HG03558 (cell line): ENCODE measurements around the gene TRAF3IP3.

Experiments
- ATAC-seq: cut with Tn5 transposase; IDR thresholded peaks from one replicate; pipeline ENCODE4 v1.9.1; 2021; ENCODE audit warnings: moderate number of reproducible peaks; ENCODE audit not compliant: unreplicated experiment; ENCODE audit errors: extremely low read depth

TRAF3IP3 gene

GRCh38 chr1:209736490-209737117 is 19.2 kb upstream of the TRAF3IP3 start:
- no peak for ATAC-seq

GRCh38 chr1:209737118-209737505 is 18.7 kb upstream of the TRAF3IP3 start:
- ATAC-seq: no peak

GRCh38 chr1:209738270-209738669 is 17.6 kb upstream of the TRAF3IP3 start:
- ATAC-seq: no peak

- ATAC-seq: no peak
These were observed 14.7 kb upstream of the TRAF3IP3 start for GRCh38 chr1:209741193-209741592.

GRCh38 chr1:209741889-209742288 is 14.0 kb upstream of the TRAF3IP3 start:
- ATAC-seq: no peak

GRCh38 chr1:209742409-209743144 is 13.3 kb upstream of the TRAF3IP3 start:
- ATAC-seq: no peak

GRCh38 chr1:209743145-209743482 is 12.7 kb upstream of the TRAF3IP3 start:
- ATAC-seq: no peak

GRCh38 chr1:209746451-209747165 is 9.2 kb upstream of the TRAF3IP3 start:
- no peak for ATAC-seq

- peak; percentile 48 for ATAC-seq
These were observed 8.1 kb upstream of the TRAF3IP3 start for GRCh38 chr1:209747580-209748262.

GRCh38 chr1:209748620-209749019 is 7.2 kb upstream of the TRAF3IP3 start:
- ATAC-seq: no peak

- no peak for ATAC-seq
These were observed 6.6 kb upstream of the TRAF3IP3 start for GRCh38 chr1:209749205-209749604.

GRCh38 chr1:209749670-209750323 is 6.1 kb upstream of the TRAF3IP3 start:
- no peak for ATAC-seq

- peak; percentile 44 for ATAC-seq
These were observed 4.1 kb upstream of the TRAF3IP3 start for GRCh38 chr1:209751627-209752231.

- no peak for ATAC-seq
These were observed 3.0 kb upstream of the TRAF3IP3 start for GRCh38 chr1:209752890-209753289.

GRCh38 chr1:209755256-209755655 is 597 bp upstream of the TRAF3IP3 start:
- no peak for ATAC-seq

- no peak for ATAC-seq
These were observed 977 bp downstream of the TRAF3IP3 start for GRCh38 chr1:209756615-209757445.

GRCh38 chr1:209758400-209758799 is 2.5 kb downstream of the TRAF3IP3 start:
- no peak for ATAC-seq

GRCh38 chr1:209759829-209760359 is 4.0 kb downstream of the TRAF3IP3 start:
- ATAC-seq: no peak
